T-cell (primary cell): ENCODE data around the gene KDF1. TPM values are rescaled to one million over a fixed set of nuclear protein-coding genes. Genes with fewer than 3 reads are reported as not detected.

Experiments
- ATAC-seq, 4 experiments: fragments of 200-7000 bp in 3 of 4; fragments of 150-1000 bp in 1 of 4; cut with Tn5 transposase; replicated peaks in 1 of 4; 1 replicate in 3 of 4; 2 replicates in 1 of 4; pipeline ENCODE4 v1.10.0; 2021; ENCODE audit warnings: moderate library complexity in 3 of 4, mild to moderate bottlenecking in 2 of 4, moderate number of reproducible peaks in 1 of 4
- CTCF ChIA-PET, 2 donors: fragments of 300-600 bp; sonication (Branson Sonifier 250); formaldehyde crosslinking; loops; one replicate each; lab custom pipeline; 2022; ENCODE audit warnings: antibody characterized with exemption in 2 of 2; lab: Charles Lee
- POLR2A ChIA-PET, 2 donors: fragments of 300-600 bp; sonication (Branson Sonifier 250); formaldehyde crosslinking; loops; one replicate each; lab custom pipeline; 2022; ENCODE audit warnings: antibody characterized with exemption in 2 of 2; lab: Charles Lee
- DNase-seq, 35 experiments: peaks; one replicate each; pipeline versions ENCODE4 v3.0.0 to v3.0.0-alpha.2; 2013 to 2023
- H3K27ac ChIP-seq: one replicate; pipeline ENCODE4 v1.5.1; 2013; ENCODE audit warnings: low read length
- H3K27me3 ChIP-seq, 2 experiments: replicated peaks in 1 of 2; 1 replicate in 1 of 2; 2 replicates in 1 of 2; pipeline versions ENCODE4 v1.6.1 to v1.7.0; 2013; ENCODE audit warnings: low read length in 1 of 2, mixed read lengths in 1 of 2; ENCODE audit not compliant: control insufficient read depth in 2 of 2, insufficient read depth in 2 of 2; ENCODE audit errors: extremely low read depth in 1 of 2
- H3K36me3 ChIP-seq, 2 donors: 1 replicate in 1 of 2; 2 replicates in 1 of 2; pipeline versions ENCODE4 v1.6.1 to v1.7.0; 2013; ENCODE audit warnings: low read length in 1 of 2; ENCODE audit not compliant: control insufficient read depth in 2 of 2, insufficient read depth in 1 of 2; ENCODE audit errors: extremely low read depth in 1 of 2
- H3K4me1 ChIP-seq, 2 experiments: 1 replicate in 1 of 2; 2 replicates in 1 of 2; pipeline versions ENCODE4 v1.6.1 to v1.7.0; 2013; ENCODE audit warnings: low read length in 2 of 2, mixed read lengths in 1 of 2; ENCODE audit not compliant: insufficient read depth in 2 of 2, control insufficient read depth in 1 of 2; ENCODE audit errors: extremely low read depth in 1 of 2
- H3K4me3 ChIP-seq, 2 donors: 1 replicate in 1 of 2; 2 replicates in 1 of 2; pipeline versions ENCODE4 v1.5.1 to v1.7.0; 2013; ENCODE audit warnings: mild to moderate bottlenecking in 2 of 2, low read length in 1 of 2, moderate library complexity in 1 of 2; ENCODE audit not compliant: control insufficient read depth in 1 of 2; ENCODE audit errors: extremely low read depth in 1 of 2
- H3K9me3 ChIP-seq: 2 replicates; pipeline ENCODE4 v1.7.0; 2013
- H3K27ac Mint-ChIP-seq, 2 donors: one replicate each; pipeline ENCODE4 v1.8.0; 2020 to 2021; ENCODE audit warnings: mild to moderate bottlenecking in 2 of 2, mixed read lengths in 2 of 2
- H3K27me3 Mint-ChIP-seq, 2 donors: one replicate each; pipeline ENCODE4 v1.8.0; 2021 to 2022; ENCODE audit warnings: mixed read lengths in 2 of 2
- H3K36me3 Mint-ChIP-seq: one replicate; pipeline ENCODE4 v1.8.0; 2021; ENCODE audit warnings: mixed read lengths
- H3K4me1 Mint-ChIP-seq, 3 donors: one replicate each; pipeline ENCODE4 v1.8.0; 2020 to 2022; ENCODE audit warnings: mixed read lengths in 3 of 3, mild to moderate bottlenecking in 1 of 3
- H3K4me3 Mint-ChIP-seq, 3 donors: one replicate each; pipeline ENCODE4 v1.8.0; 2020 to 2022; ENCODE audit warnings: mild to moderate bottlenecking in 3 of 3, mixed read lengths in 3 of 3, moderate library complexity in 3 of 3
- H3K9me3 Mint-ChIP-seq, 3 donors: one replicate each; pipeline ENCODE4 v1.8.0; 2020 to 2022; ENCODE audit warnings: mixed read lengths in 3 of 3
- WGBS: methylation state at CpG from one replicate; pipeline ENCODE4 v1.1.5; 2013; ENCODE audit warnings: missing lambda C conversion rate; ENCODE audit not compliant: insufficient coverage; 5-methylcytosine and 5-hydroxymethylcytosine counted together
- total RNA-seq, 35 experiments: library from RNA in 6 of 35; stranded (reverse) in 6 of 35; fragments of 120-200 nt in 1 of 35; gene quantifications; one replicate each; pipeline versions ENCODE4 v1.2.1 to v1.2.4 and lab custom pipeline; 2013 to 2026

The KDF1 gene
- total RNA-seq, 5 donors from 2014 or later (not counting 1 experiment from before 2014, with no cell fraction given): 0.84 to 2.8 (median 2.3) TPM

GRCh38 chr1:26912147-26912490 lies 48.1 kb downstream of the KDF1 start:
- no peaks in the 10 kb centered on the region for H3K9me3 ChIP-seq
- ChIA-PET CTCF (interaction anchor here in 1 of 2 donors (0.5 kb wide), 1 partner anchor 18 kb away, joined by 3 read pairs; no protein-coding TSS in a partner anchor), POLR2A (no interaction called here)
- no peaks in the 10 kb centered on the region for H3K4me1 ChIP-seq
- peaks cover 0 to 23% of the 10 kb centered on the region in 2 experiments for H3K27me3 ChIP-seq
- ATAC-seq (no peak), DNase-seq (no peak)
- Mint-ChIP-seq H3K4me3 (no peak overlapping the region), H3K9me3 (no peaks in the 10 kb centered on the region), H3K27ac (no peak overlapping the region), H3K36me3 (no peaks in the 10 kb centered on the region), H3K4me1 (no peaks in the 10 kb centered on the region), H3K27me3 (peaks cover 0 to 6% of the 10 kb centered on the region in 2 donors)
- H3K27ac ChIP-seq: no peak overlapping the region
- WGBS: no CpG with 5 or more reads among the region's 2 CpGs
- no peaks in the 10 kb centered on the region for H3K36me3 ChIP-seq
- no peak overlapping the region for H3K4me3 ChIP-seq

- 83% methylated on average over 6 of the region's 8 CpGs for WGBS
- H3K27me3 ChIP-seq: peaks cover 0 to 21% of the 10 kb centered on the region in 2 experiments
- CTCF ChIA-PET: interaction anchor here in 1 of 2 donors (0.5 kb wide), 1 partner anchor 19 kb away, joined by 3 read pairs; no protein-coding TSS in a partner anchor
- H3K27me3 Mint-ChIP-seq: peaks cover 0 to 10% of the 10 kb centered on the region in 2 donors
- no peaks in the 10 kb centered on the region for H3K9me3 Mint-ChIP-seq
- no peak for ATAC-seq
- H3K36me3 ChIP-seq: no peaks in the 10 kb centered on the region
- no peaks in the 10 kb centered on the region for H3K9me3 ChIP-seq
- H3K27ac Mint-ChIP-seq: no peak overlapping the region
- no peaks in the 10 kb centered on the region for H3K4me1 ChIP-seq
- no peaks in the 10 kb centered on the region for H3K4me1 Mint-ChIP-seq
- H3K4me3 Mint-ChIP-seq: no peak overlapping the region
- POLR2A ChIA-PET: no interaction called here
- no peaks in the 10 kb centered on the region for H3K36me3 Mint-ChIP-seq
- no peak for DNase-seq
- no peak overlapping the region for H3K27ac ChIP-seq
- no peak overlapping the region for H3K4me3 ChIP-seq
These were observed 48.7 kb downstream of the KDF1 start for GRCh38 chr1:26911399-26912146.

DNA sequence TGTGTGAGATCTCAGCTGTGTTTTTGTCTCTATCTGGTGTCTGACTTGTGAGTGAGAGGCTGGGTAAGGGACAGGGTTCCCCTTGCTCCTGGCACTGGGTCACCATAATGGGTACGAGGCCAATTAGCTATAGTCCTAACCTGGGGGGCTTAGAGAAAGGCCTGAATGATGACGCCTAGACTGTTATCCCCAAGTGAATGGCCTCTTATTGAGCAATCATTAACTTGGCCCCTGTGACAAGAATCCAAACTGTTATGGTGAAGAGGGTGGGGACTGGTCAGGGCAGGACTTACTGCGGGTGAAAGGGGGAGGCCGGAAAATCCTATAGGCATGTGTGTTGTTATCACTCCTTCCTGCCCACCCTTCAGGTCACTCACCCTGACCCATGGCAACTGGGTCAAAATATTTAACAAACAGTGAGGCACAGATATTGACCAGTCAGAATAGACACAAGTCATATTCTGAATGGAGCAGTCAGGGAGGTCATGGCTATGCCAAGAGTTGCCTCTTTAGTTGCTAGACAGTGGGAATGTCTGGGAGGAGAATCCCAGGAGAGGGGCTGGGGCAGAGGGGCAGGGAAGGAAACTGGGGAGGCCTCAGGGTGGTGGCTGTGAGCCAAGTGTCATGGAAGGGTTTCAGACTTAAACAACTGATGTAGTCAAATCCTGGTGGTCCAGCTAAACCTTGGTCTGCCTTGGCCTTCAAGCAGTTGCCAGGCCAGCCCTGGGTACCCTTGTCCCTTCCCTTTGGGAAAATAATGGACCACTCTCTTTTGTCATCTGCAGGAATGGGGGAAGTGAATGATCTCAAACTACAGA lies 49.7 kb downstream of the KDF1 start:
- H3K36me3 ChIP-seq: no peaks in the 10 kb centered on the region
- no peaks in the 10 kb centered on the region for H3K9me3 Mint-ChIP-seq
- no peak overlapping the region for H3K4me3 Mint-ChIP-seq
- H3K4me1 Mint-ChIP-seq: no peaks in the 10 kb centered on the region
- peaks cover 0 to 19% of the 10 kb centered on the region in 2 experiments for H3K27me3 ChIP-seq
- no peak overlapping the region for H3K4me3 ChIP-seq
- ChIA-PET CTCF (no interaction called here), POLR2A (no interaction called here)
- peaks cover 0 to 10% of the 10 kb centered on the region in 2 donors for H3K27me3 Mint-ChIP-seq
- ATAC-seq (no peak), DNase-seq (no peak)
- no peaks in the 10 kb centered on the region for H3K9me3 ChIP-seq
- H3K27ac ChIP-seq: no peak overlapping the region
- WGBS: 88% methylated on average over 2 of the region's 4 CpGs
- H3K36me3 Mint-ChIP-seq: no peaks in the 10 kb centered on the region
- no peak overlapping the region for H3K27ac Mint-ChIP-seq
- no peaks in the 10 kb centered on the region for H3K4me1 ChIP-seq

DNA sequence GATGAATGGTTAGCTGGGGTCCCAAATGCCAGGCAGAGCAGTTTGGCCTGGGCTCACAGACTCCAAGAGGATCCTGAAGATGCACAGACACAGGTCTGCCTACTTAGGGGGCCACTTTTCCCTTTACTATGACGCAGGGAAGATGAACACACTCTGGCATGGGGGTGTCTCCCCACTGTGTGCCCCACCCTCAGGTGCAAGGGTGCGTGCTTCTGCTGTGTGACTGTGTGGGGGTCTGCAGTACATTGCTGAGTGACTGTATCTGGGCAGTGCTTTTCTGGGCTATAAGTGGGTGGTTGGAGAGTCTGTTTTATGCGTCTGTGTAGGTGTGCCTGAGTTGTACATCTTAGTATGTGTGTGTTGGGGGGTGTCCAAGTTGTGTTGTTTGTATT lies 50.3 kb downstream of the KDF1 start:
- no peaks in the 10 kb centered on the region for H3K4me1 ChIP-seq
- H3K36me3 ChIP-seq: no peaks in the 10 kb centered on the region
- Mint-ChIP-seq H3K36me3 (no peaks in the 10 kb centered on the region), H3K27ac (no peak overlapping the region), H3K27me3 (peaks cover 0 to 10% of the 10 kb centered on the region in 2 donors), H3K4me1 (no peaks in the 10 kb centered on the region), H3K9me3 (no peaks in the 10 kb centered on the region), H3K4me3 (no peak overlapping the region)
- no peak overlapping the region for H3K4me3 ChIP-seq
- WGBS: 67% methylated on average over 2 of the region's 3 CpGs
- H3K9me3 ChIP-seq: no peaks in the 10 kb centered on the region
- DNase-seq (no peak), ATAC-seq (no peak)
- H3K27ac ChIP-seq: no peak overlapping the region
- peaks cover 0 to 15% of the 10 kb centered on the region in 2 experiments for H3K27me3 ChIP-seq
- ChIA-PET POLR2A (no interaction called here), CTCF (no interaction called here)

DNA sequence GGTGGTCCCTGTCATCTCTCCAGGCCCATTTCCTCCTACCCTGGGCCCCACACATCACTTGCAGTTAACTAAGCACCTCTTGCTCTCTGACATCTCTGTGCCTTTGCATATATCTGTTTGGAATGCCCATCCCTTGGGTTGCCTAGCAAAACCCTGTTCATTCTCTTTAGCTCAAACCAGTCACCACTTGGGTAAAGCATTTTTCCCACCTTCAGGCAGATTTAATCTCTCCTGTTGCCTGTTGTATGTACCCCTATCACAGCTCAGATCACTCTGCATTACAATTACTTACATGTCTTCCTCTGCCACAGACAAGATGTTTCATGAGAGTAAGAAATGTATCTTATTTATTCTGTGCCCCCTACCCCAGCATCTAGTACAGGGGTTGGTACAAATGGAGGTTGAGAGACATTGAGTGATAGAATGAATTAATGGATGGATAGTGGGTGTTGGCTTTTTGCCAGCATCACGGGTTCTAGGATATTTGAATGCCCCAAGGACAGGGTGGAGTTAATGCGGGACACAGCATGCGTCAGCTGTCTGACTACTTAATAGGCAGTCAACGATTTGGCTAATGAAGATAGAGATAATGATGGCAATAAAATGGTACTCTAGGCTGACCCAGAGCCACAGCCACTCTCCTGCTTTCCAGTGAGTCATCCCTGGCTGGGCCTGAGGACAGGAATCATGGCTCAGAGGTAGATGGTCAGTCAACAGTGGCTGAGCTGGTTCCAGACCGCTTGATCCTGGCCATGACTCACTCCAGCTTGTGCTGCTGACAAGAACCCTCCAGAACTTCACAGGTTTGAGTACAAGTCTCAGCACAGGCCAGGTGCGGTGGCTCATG lies 53.0 kb downstream of the KDF1 start:
- Mint-ChIP-seq H3K9me3 (no peaks in the 10 kb centered on the region), H3K4me3 (no peak overlapping the region), H3K4me1 (peaks cover 0 to 2% (median 2%) of the 10 kb centered on the region in 3 donors), H3K36me3 (no peaks in the 10 kb centered on the region), H3K27me3 (peaks cover 0 to 10% of the 10 kb centered on the region in 2 donors), H3K27ac (no peak overlapping the region)
- Histone ChIP-seq H3K27me3 (peaks cover 0 to 2% of the 10 kb centered on the region in 2 experiments), H3K4me3 (no peak overlapping the region), H3K36me3 (no peaks in the 10 kb centered on the region), H3K9me3 (no peaks in the 10 kb centered on the region), H3K4me1 (no peaks in the 10 kb centered on the region), H3K27ac (no peak overlapping the region)
- CTCF ChIA-PET: no interaction called here
- DNase-seq: no peak
- no peak for ATAC-seq
- WGBS: 78% methylated on average over 6 of the region's 6 CpGs
- POLR2A ChIA-PET: no interaction called here
